HG03025 (cell line): Measurements from ENCODE around the gene GLRX3.
"Not testable (repeated sequence)": the region's sequence is repeated elsewhere in the genome, so short reads cannot be mapped to it uniquely, and the experiment has no call there.

ENCODE experiments used
- ATAC-seq: cut with Tn5 transposase; IDR thresholded peaks from one replicate; pipeline ENCODE4 v1.9.1; 2021; ENCODE audit warnings: mild to moderate bottlenecking, moderate library complexity; ENCODE audit not compliant: unreplicated experiment, low FRiP score

Gene GLRX3

DNA sequence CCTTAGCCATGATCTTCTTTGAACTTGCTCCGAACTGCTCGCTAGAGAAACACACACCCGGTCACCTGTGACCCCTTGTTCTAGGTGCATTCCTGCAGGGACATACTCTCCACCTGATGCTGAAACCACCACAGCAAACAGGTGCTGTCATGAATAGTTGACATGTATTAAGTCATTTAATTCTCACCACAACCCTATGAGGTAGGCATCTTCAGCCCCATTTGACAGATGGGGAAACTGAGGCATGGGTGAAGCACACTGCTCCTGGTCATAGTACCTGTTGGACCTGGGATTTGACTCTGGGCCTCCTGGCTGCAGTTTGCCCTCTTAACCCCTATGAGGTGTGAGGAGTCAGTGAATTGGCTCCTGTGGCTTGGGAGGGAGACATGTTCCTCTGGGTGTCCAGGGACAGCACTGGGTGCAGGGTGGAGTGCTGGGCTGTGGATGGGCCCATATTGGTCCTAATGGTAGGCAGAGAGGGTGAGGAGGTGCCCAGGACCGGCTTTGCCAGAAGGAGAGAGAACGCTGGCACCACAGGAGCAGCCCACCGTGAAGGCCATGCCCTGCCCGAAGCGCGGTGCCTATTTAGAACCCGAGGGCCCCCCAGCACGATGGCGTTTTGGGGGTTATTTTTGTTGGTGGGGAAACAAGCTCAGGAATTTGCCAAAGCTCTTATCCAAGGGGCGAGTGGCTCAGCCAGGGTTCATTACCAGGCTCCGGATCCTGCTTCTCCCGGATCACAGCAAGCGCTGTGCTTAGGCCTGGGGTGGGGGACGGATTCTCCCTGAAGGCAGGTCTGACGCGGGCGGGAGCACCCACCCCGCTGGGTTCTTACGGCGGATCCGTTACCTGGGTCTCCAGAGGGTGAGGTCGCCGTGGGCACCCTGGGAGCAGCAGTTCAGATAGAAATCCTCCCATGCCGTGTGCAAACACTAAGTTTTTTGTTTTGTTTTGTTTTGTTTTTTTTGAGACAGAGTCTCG, 52.3 kb downstream of the GLRX3 start:
- ATAC-seq, result no peak

DNA sequence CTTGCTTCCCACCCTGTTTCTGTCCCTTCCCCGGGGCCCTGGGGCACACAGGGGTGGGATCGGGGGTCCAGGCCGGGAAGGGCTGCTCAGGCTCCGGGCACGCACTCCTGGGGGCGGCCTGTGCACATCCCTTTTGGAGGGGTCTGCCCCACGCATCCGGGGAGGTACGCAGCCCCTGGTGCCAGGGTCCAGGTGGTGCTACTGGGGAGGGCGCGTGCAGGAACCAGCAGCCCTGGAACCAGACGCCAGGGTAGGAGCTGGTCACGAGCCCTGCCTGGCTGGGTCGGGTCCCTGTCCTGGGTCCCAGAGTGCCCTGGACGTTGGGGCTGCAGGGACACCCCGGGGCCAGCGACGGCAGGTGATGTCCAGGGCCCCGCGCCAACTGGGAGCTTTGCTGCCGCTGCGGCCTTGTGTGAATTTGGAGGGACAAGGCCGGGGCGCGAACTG, 53.4 kb downstream of the GLRX3 start:
- ATAC-seq, result no peak

DNA sequence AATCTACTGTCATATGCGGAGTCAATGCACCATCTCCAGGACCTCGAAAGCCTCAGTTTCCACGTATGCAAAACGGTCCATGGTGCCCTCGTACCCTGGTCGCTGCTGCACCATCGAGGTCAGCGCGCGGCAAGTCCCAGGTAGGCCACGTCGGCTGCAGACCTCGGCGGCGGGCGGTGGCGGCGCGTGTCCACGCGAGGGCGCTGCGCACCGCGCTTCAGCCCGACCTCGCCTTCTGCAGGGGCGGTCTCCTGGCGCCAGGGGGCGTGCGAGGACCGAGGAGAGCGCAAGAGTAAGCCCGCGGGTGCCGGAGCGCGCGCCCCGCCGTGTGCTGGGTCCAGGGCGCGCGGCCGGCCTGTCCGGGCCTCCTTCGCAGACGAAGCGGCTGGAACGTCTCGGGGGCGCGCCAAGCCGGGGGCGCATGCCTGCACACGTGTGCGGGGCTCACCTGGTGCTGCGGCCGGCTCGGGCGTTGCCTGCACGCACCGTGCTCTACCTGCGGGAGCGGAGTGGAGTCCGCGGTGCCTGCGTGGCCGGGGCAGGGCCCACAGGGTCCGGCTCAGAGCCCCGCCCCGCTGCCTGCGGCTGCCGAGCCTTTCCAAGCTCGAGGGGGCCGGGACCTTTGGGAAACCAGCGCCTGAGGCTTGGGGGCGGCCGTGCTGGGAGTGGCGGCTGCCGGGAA, 54.0 kb downstream of the GLRX3 start:
- ATAC-seq, result peak; percentile 74

DNA sequence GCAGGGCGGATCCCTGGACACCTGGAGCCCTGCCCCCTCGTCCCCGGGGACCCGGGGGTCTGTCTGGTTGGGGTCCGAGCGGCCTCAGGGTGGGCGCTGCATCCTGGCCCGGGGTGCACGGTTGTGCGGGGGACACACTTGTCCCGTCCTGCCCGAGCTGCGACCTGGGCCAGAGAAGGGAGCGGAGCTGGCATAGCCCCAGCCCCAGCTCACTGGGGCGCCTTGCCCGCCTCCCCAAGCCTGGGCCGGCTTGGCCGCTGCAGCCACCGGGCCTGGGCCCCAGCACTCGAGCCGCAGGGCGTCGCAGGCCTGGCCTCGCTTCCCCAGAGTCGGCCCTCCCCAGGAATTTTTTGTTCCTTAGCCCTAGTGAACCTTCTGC, 54.5 kb downstream of the GLRX3 start:
- ATAC-seq, result no peak

DNA sequence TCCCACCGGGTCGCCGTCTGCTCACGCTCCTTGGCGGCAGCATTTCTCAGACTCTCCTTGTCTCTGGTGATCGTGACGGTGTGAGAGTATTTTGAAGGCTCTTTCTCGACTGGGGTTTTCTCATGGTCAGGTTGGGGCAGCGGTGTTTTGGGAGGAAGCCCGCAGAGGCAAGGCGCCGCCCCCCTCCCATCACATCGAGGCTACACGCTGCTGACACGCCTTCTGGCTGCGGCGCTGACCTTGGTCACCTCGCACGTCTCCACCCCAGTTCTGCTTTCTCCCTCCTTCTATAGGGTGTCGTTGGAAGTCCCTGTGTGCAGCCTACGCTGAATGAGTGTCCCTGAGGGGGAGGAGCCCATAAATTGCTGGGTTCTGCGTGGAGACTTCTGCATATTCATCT, 55.2 kb downstream of the GLRX3 start:
- ATAC-seq, result no peak

DNA sequence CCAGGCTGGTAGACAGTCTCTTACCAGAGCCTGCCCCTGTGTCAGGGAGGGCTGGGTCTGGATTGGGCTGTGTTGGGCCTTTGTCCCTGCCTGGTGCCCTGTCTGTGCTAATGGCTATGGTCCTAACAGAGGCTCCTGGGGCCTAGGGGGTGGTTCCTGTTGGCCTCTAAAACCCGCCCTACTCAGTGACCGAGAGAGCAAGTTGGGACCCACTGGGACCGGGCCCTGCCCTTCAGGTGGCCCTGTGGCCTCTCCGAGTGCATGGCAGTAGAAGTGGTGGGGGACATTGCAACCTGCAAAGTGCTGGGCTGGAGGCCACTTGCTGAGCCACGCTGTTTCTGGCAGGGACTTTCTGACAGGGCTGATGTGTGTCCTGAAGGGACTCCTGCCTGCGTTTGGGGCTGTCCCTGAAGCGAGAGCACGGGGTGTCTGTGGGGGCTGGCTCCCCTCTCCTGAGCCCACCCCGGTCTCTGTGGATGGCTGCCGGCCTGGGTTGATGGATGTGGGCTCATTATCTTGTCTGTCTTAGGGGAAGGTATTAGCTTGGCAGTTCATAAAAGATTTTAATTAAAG, 56.2 kb downstream of the GLRX3 start:
- no peak for ATAC-seq

DNA sequence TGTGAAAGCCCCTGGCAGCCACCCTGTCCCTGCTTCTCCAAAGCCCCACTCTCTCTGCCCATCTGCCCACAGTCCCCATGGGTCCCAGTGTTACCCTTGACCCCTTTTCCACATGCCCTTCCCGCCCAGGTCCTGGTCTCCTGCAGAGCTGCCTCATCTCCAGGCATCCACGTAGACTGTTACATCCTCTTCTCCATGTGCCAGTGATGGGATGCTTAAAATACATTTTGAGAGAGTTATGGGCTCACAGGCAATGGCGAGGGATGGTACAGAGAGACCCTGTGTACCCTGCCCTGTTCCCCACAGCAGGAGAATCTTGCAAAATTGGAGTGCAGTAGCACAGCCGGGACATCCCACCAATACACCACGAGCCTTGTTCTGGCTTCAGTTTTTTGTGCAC, 56.8 kb downstream of the GLRX3 start:
- ATAC-seq, result no peak

DNA sequence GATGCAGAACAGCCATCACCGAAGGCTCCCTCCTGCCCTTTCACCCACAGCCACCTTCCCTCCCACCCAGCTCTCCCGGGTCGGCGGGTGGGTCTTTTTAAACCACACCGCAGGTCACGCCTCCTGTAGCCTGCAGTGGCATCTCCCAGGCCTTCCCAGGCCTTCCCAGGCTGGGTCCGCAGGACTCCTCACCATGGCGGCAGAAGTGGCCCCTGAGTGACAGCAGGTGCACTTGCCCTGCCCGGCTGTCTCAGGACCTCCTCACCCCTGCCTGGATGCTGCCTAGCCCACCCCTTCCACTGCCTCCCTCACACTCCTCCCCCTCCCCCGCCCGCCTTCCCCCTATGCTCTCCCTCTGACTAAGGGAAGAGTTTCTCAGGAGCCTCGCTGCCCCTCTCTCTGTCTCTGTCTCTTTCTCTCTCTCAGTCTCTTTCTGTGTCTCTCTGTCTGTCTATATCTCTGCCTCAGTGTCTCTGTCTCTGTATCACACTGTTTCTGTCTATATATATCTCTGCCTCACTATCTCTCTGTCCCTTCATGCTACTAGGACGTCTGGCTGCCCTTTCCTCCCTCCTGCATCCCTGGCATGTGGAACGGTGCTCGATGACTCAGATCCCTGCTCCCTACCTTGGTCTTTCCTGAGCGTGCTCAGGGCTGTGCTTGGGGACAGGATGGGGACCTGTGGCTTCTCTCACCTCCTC, 57.5 kb downstream of the GLRX3 start:
- ATAC-seq, result no peak

DNA sequence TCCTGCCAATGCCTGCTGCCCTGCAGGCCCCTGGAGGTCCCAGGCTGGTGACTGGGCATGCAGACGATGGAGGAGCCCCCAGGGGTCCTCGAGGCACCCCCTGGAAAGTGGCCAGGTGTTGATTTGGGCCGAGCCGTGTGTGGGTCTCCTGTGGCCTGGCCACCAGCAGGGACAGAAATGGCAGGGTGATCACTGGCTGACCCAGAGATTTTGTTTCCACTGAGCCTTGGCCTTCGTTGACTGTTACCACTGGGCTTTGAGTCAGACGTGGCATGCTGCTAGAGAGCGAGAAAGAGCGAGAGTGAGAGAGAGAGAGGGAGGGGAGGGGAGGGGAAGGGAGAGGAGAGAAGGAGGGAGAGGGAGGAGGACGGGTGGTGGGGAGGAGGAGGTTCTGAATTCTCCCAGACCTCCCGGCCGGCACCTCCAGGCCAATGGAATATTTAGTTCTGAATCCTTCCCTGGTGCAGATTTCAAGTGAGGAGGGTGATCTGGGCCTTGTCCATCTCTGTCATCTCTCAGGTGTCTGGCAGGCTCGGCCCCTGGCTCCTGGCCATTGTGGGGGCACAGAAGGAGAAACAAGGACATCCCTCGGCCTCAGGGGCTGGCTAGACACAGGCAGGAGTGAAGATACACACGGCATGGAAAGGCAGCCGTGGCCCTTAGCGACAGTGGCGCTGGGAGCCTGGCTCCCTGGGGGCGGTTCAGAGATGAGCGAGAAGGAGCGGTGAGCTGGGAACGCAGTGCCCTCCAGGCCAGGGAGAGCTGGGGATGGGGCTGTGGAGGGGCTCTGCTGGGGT, 58.2 kb downstream of the GLRX3 start:
- ATAC-seq, result no peak

DNA sequence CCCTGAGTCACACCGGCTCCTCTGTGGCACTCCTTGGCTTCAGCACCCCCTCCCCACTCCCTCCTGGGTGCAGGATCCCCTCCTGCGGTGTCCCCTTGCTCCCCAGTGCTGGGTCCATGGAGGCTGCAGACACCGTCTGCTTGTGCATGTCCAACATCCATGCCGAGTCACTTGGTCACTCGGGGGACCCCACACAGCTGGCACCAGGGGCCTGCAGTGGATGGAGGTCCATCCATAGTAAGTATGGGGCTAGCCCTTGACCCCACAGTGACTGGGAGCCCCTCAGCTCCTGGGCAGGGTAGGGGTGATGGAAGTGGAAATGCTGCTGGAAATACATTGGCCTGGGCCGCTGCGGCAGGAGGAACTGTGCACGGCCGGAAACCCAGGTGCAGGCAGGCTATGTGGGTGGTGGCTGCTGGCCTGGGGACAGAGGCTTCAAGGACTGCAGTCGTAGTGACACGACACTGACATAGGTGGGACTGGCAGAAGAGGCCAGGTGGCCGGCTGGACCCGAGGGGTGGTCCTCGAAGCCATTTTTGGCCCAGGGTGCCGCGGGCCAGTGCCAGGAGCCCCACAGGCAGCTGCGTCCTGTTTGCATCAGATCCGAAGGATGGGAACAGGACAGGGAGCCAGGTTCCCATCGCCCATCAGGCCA, 58.9 kb downstream of the GLRX3 start:
- ATAC-seq, result no peak

DNA sequence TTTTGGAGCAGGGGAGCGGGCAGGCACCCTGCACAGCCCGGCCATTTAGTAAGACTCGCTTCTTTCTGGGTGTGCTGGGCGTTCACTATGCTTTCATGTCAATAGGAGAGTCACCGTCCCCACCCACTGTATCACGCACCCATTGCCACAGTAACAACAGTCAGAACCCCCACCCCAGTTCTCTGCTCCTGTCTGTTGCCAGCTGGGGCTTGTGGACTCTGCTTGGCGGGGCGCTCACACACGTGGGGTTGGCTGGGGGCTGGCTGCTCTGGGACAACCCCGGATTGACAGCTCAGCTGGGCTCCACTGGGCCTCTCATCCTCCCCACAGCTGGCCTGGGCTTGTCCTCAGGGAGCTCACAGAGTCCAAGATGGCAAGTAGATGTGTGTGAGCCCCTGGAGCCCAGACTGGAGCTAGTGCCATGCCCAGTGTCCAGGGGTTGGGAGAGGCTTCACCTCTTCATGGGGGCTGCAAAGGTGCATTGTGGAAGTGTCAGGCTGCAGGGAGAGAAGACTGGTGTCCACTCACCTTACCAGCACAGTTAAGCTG, 59.6 kb downstream of the GLRX3 start:
- no peak for ATAC-seq

DNA sequence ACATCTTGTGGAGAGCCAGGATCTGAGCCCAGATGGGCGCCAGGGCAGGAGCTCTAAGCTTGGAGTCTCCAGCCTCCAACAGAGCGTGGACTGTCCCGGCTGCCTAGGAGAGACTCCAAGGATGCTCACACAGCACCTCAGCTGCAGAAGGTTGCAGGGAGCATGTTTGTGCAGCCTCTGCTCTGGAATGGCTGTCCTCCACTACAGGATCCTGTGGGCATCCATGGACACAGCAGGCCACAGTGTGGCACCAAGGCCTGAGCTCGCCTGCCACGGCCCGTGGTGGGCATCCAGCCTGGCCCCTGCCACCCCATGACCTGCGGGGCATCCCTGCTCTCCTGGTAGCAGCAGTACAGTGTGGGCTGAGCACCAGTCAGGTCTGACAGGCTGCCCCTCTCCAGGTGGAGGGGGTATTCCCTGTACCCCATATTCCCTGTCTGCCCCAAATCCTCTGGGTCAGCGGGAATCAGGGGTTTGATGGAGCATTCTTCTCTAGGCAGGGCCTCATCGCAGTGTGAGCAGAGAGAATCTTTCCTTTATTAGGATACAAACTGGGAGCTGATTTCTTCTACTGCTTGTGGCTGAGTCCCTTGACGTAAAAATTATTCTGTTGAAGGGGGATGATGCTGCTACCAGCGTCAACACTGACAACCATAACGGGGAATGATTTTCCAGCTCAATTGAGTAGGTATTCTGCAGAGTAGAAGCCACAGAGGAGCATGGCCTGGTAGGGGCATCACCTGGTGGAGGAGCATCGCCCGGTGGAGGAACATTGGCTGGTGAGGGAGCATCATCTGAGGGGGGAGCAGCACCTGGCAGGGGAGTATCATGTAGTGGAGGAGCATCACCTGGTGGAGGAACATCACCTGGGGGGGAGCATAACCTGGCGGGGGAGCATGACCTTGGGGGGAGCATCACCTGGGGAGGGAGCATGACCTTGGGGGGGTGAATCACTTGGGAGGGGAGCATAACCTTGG, 60.6 kb downstream of the GLRX3 start:
- ATAC-seq, result no peak

DNA sequence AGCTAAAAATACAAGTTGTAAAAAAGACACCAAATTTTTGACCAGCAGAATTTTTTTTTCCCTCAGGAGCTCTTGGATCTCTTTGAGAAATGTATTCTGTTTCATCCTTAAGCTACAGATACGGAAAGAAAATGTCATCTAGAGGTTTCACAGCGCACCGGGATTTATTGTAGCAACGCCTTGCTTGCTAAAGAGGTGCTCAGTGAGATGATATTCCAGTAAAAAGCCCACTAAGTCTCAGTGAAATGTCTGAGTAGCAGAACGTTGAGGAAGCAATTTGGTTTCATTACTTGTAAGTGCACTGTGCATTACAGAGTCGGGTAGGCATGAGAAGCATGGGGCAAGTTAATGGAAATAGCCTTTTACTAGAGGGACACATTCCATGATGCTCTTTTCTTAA, 62.5 kb downstream of the GLRX3 start:
- no peak for ATAC-seq

DNA sequence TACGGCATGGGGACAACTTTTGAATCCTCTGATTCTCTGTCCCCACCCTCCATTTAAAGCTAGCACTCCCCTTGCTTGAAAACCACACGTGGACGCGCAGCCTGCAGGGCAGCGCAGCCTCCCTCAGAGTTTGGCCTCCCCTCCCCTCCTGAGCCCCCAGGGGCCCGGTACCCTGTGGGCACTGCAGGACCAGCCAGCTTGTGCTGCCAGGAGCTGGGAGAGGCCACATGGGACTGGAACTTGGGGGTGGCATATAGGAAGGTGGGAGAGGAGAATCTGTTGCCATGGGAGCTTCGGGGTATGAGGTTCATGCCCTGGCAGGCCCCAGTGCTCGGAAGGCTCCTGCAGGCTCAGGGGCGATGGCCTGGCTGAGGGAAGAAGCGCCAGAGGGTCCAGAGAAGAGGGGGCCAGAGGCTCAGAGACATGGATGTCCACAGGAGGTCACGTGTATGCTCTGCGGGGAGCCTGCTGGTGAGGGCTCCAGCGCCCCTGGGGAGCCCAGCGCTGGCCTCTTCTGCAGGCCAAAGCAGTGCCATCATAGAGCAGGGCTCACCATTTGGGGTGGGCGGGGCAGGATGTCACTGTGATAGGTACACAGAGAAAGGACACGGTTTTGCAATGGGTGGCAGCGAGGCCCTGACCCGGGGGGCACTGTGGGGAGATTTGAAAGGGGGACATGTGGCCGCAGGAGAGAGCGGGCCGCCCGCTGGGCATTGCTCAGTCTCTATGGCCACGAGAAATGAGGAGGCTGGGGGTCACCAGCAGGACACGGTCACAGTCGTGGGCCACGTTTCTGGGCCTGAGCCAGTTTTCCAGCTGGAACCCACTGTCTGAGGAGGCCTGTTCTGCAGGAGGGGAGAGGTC, 64.2 kb downstream of the GLRX3 start:
- ATAC-seq, result no peak

DNA sequence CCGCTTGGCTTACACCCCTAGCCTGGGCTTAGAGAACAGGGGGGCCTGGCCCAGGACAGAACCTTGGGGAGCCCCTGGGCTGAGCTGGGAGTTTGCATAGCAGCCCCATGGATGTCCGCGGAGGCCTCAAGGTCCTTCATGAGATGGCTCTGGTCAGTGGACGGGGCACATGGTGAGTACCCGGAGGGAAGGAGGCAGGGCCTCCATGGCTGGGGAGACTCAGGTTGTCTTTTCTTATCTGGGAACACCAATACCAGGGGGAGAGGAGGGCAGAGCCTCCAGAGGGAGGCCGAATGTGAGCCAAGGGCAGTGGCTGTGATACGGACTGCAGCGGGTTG, 64.8 kb downstream of the GLRX3 start:
- no peak for ATAC-seq

DNA sequence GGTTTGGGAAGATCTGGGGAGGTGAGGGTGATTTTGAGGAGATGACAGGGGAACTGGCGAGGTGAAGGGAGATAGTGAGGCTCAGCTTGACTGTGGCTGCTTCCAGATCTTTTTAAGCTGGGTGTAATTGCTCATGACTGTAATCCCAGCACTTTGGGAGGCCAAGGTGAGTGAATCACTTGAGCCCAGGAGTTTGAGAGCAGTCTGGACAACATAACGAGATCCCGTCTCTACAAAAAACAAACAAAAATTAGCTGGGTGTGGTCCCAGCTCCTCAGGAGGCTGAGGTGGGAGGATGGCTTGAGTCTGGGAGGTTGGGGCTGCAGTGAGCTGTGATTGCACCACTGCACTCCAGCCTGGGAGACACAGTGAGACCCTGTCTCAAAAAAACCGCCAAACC, 66.0 kb downstream of the GLRX3 start:
- ATAC-seq, result not testable (repeated sequence)

DNA sequence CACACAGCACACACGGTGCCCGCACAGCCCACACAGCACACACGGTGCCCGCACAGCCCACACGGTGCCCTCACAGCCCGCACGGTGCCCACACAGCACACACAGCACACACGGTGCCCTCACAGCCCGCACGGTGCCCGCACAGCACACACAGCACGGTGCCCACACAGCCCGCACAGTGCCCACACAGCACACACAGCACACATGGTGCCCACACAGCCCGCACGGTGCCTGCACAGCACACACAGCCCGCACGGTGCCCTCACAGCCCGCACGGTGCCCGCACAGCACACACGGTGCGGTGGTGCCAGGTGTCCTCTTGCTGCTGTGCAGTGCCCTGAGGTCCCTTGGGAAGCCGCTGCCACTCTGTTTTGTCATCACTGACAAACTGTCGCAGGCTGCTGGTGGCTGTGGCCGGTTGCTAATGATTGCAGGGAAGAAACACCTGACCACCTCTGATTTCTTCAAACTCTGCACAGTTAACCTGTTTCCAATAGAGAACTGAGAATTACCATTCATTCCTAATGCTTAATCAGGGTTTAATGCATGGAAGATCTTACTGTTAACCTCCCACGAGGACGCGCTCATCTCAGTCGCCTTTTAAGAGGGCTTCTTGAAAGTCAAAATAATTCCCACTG, 66.9 kb downstream of the GLRX3 start:
- ATAC-seq, result no peak
